ENCODE results near the gene SNCAIP.
"Not testable (repeated sequence)": the region's sequence is repeated elsewhere in the genome, so short reads cannot be mapped to it uniquely, and the experiment has no call there.

The SNCAIP gene

GRCh38 chr5:122363623-122364022, 51.6 kb downstream of the SNCAIP start:
- no peak for DNase-seq

- no peak for DNase-seq
Measured at GRCh38 chr5:122366501-122366900, 54.5 kb downstream of the SNCAIP start.

- no peak for DNase-seq
Measured at GRCh38 chr5:122367456-122367855, 55.4 kb downstream of the SNCAIP start.

- no peak for DNase-seq
Measured at GRCh38 chr5:122368510-122369251, 56.6 kb downstream of the SNCAIP start.

GRCh38 chr5:122369253-122369815, 57.3 kb downstream of the SNCAIP start:
- no peak for DNase-seq

GRCh38 chr5:122371511-122372151, 59.6 kb downstream of the SNCAIP start:
- DNase-seq, result no peak

GRCh38 chr5:122374110-122374509, 62.1 kb downstream of the SNCAIP start:
- DNase-seq, result no peak

- DNase-seq, result no peak
Measured at GRCh38 chr5:122375801-122376200, 63.8 kb downstream of the SNCAIP start.

- DNase-seq, result no peak
Measured at GRCh38 chr5:122376250-122376649, 64.2 kb downstream of the SNCAIP start.

- no peak for DNase-seq
Measured at GRCh38 chr5:122377026-122377425, 65.0 kb downstream of the SNCAIP start.

- DNase-seq, result not testable (repeated sequence)
Measured at GRCh38 chr5:122382938-122383337, 70.9 kb downstream of the SNCAIP start.

- no peak for DNase-seq
Measured at GRCh38 chr5:122384739-122385235, 72.8 kb downstream of the SNCAIP start.

GRCh38 chr5:122385286-122385685, 73.2 kb downstream of the SNCAIP start:
- DNase-seq, result no peak

- DNase-seq, result no peak
Measured at GRCh38 chr5:122385808-122386207, 73.8 kb downstream of the SNCAIP start.

- DNase-seq, result no peak
Measured at GRCh38 chr5:122390154-122390553, 78.1 kb downstream of the SNCAIP start.

- no peak for DNase-seq
Measured at GRCh38 chr5:122390694-122391093, 78.7 kb downstream of the SNCAIP start.

GRCh38 chr5:122391621-122392020, 79.6 kb downstream of the SNCAIP start:
- no peak for DNase-seq

- DNase-seq, result no peak
Measured at GRCh38 chr5:122392224-122392623, 80.2 kb downstream of the SNCAIP start.

- no peak for DNase-seq
Measured at GRCh38 chr5:122392824-122393223, 80.8 kb downstream of the SNCAIP start.

GRCh38 chr5:122394284-122394930, 82.4 kb downstream of the SNCAIP start:
- no peak for DNase-seq

- no peak for DNase-seq
Measured at GRCh38 chr5:122398016-122398415, 86.0 kb downstream of the SNCAIP start.

- DNase-seq, result no peak
Measured at GRCh38 chr5:122400341-122400740, 88.3 kb downstream of the SNCAIP start.

GRCh38 chr5:122400938-122401337, 88.9 kb downstream of the SNCAIP start:
- DNase-seq, result no peak

All from activated CD4-positive, alpha-beta T cell treated with anti-CD3 and anti-CD28 coated beads, Interleukin-2, amount 50 U/mL, for 1 hour (primary cell).